NT2/D1 (cell line): Measurements from ENCODE around the gene ELMOD3.
"Not testable (repeated sequence)": the region's sequence is repeated elsewhere in the genome, so short reads cannot be mapped to it uniquely, and the experiment has no call there.

ENCODE experiments used
- DNase-seq: peaks from one replicate; pipeline ENCODE4 v3.0.0-alpha.2; 2011; ENCODE audit warnings: low read depth, low spot score
- H3K27me3 ChIP-seq: 2 replicates; pipeline ENCODE4 v1.6.0; 2011; ENCODE audit warnings: mild to moderate bottlenecking; ENCODE audit not compliant: insufficient read length, insufficient read depth
- H3K36me3 ChIP-seq: 2 replicates; pipeline ENCODE4 v1.6.1; 2011; ENCODE audit warnings: mild to moderate bottlenecking, low read length, mixed read lengths; ENCODE audit not compliant: insufficient read depth, insufficient read length
- H3K4me1 ChIP-seq: 2 replicates; pipeline ENCODE4 v1.5.1; 2011; ENCODE audit not compliant: insufficient read depth, insufficient read length
- H3K4me3 ChIP-seq: 2 replicates; pipeline ENCODE4 v1.5.1; 2011; ENCODE audit warnings: low read depth; ENCODE audit not compliant: insufficient read length
- H3K9ac ChIP-seq: 2 replicates; pipeline ENCODE4 v1.6.0; 2011; ENCODE audit warnings: low read depth; ENCODE audit not compliant: insufficient read length
- H3K9me3 ChIP-seq: 2 replicates; pipeline ENCODE4 v1.5.1; 2011; ENCODE audit warnings: mild to moderate bottlenecking, low read length; ENCODE audit not compliant: insufficient read depth
- SUZ12 ChIP-seq: IDR thresholded peaks from 2 replicates; pipeline ENCODE4 v1.6.1; 2011; ENCODE audit not compliant: insufficient read length, insufficient read depth; ENCODE audit errors: extremely low read depth
- YY1 ChIP-seq: IDR thresholded peaks from 2 replicates; pipeline ENCODE4 v1.6.1; 2011; ENCODE audit not compliant: insufficient read length, insufficient read depth
- ZNF274 ChIP-seq: IDR thresholded peaks from 2 replicates; pipeline ENCODE4 v1.6.1; 2011; ENCODE audit warnings: mild to moderate bottlenecking, low read depth, low read length

ELMOD3 gene

DNA sequence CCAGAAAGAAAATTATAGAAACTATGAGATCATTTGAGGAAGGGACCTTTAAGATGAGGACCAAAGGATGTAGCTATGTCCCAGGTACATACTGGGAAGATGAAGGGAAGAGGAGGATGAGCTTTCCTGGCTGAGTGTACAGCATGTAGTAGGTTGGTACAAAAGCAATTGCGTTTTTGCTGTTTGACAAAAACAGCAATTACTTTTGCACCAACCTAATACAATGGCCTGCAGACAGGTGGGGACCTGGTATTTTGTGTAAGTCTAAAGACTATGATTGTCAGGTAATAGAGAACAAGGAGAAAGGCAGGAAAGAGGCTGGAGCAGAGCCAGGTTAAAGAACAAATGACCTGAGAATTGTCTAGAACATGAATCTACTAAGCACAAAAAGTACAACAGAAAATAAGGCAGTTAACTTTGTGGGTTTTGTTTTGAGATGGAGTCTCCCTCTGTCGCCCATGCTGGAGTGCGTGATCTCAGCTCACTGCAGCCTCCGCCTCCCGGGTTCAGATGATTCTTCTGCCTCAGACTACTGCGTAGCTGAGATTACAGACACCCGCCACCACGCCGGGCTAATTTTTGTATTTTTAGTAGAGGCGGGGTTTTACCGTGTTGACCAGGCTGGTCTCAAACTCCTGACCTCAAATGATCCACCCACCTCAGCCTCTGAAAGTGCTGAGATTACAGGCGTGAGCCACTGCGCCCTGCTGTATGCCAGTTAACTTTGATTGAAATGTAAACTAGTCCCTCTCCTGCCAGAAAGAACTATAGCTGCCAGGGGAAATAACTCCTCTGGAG lies 23.5 kb upstream of the ELMOD3 start:
- peaks cover 12% of the 10 kb centered on the region for H3K36me3 ChIP-seq
- peak overlapping the region; percentile 18 for H3K9ac ChIP-seq
- H3K4me1 ChIP-seq: no peaks in the 10 kb centered on the region
- TF ChIP-seq ZNF274 (no peak), YY1 (no peak), SUZ12 (no peak)
- H3K27me3 ChIP-seq: no peaks in the 10 kb centered on the region
- H3K9me3 ChIP-seq: no peaks in the 10 kb centered on the region; the same call in 1 of the 2 replicates
- DNase-seq: no peak
- no peak overlapping the region for H3K4me3 ChIP-seq

DNA sequence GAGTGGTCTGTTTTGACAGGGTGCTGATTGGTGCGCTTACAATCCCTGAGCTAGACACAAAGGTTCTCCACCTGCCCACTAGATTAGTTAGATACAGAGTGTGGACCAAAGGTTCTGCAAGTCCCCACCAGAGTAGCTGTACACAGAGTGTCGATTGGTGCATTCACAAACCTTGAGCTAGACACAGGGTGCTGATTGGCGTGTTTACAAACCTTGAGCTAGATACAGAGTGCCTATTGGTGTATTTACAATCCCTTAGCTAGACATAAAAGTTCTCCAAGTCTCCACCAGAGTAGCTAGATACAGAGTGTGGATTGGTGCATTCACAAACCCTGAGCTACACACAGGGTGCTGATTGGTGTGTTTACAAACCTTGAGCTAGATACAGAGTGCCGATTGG lies 20.7 kb upstream of the ELMOD3 start:
- H3K4me1 ChIP-seq, H3K4me3 ChIP-seq, DNase-seq, H3K27me3 ChIP-seq, H3K36me3 ChIP-seq, H3K9me3 ChIP-seq, H3K9ac ChIP-seq: not testable (repeated sequence)

DNA sequence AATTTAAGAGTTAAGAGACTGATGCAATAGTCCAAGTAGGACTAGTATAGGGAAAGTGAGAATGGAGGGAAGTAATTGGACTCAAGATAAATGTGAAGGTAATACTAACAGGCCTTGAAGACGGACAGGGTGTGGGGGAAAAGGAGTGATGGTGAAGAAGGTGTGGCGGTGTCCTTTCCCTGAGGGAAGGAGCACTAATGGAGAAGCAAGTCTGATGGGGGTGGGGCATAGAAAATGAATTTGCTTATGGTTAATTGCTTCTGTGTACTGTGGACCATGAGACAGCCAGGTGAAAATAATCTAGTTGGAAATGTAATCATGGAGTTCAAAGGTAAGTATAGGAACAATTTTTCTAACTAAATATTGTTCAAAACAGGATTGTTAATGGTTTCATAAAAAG lies 19.6 kb upstream of the ELMOD3 start:
- TF ChIP-seq SUZ12: no peak
- no peak for TF ChIP-seq ZNF274
- no peak for TF ChIP-seq YY1
- no peaks in the 10 kb centered on the region for H3K27me3 ChIP-seq
- H3K9ac ChIP-seq: no peak overlapping the region
- no peaks in the 10 kb centered on the region for H3K36me3 ChIP-seq
- H3K9me3 ChIP-seq: no peaks in the 10 kb centered on the region; the same call in 1 of the 2 replicates
- no peaks in the 10 kb centered on the region for H3K4me1 ChIP-seq
- DNase-seq: no peak
- no peak overlapping the region for H3K4me3 ChIP-seq

DNA sequence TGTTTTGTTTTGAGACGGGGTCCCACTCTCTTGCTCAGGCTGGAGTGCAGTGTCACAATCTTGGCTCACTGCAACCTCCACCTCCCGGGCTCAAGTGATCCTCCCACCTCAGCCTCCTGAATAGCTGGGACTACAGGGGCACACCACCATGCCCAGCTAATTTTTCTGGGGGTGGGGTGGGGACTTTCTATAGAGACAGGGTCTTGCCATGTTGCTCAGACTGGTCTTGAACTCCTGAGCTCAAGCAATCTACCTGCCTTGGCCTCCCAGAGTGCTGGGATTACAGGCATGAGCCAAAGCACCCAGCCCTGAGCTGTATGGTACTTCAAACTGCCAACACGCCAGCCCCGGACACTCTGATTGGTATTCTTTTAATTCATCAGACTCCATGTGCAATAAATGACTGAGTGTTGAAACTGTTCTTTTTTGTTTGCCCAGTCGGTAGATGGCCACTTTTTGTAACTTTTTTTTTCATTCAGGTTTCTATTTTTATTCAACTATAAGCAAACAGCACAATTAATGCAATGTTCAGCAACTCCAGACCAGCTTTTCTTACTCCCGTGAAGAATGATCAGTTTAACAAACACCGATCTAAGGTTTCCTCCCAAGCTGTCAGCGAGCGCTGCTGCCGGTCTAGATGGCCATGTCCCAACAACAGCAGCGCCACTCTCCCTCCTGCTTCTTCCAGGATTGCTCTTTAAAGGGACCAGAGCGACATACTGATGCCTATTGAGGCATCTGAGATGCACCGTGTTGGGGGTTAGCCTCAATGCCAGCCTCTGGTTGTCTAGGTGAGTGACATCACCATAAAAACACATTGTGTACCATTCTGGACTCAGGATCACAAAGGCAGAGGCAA lies 14.3 kb upstream of the ELMOD3 start:
- Histone ChIP-seq H3K4me1 (no peaks in the 10 kb centered on the region), H3K4me3 (no peak overlapping the region)
- DNase-seq: no peak

DNA sequence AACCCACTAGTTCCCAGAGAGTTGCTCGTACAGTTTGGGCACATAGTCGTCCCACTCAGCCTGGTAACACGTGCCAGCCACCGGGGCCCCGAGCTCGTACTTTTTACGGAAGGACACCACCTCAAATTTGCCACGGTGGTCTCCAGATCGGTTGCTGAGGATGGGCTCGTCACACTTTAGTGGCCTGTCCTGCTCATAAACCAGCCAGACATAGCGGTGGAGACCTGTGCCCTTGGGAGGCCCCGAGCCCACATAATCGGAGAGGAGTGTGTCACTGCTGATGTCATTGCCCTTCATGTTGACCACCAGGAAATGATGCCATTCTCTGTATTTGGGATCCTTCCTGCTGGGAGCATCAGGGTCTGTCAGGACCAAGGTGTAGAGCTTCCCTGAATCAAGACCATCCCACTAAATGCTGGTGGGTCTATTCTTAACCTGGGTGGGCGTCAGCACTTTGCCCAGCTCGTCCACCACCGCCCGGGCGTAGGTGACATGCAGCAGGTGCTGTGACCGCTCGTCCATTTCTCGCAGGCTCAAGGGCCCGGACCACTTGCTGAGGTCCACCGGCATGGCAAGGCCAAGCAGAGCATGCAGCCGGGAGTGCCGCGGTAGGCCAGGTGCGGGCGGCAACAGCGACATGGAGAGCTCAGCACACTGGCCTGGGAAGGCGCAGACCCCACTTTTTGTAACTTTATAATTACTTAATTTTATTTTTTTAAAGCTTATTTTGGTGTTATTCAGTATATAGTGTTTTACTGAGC lies 13.1 kb upstream of the ELMOD3 start:
- peaks cover 19% of the 10 kb centered on the region for H3K36me3 ChIP-seq
- no peak for TF ChIP-seq YY1
- TF ChIP-seq ZNF274: no peak
- no peak for TF ChIP-seq SUZ12
- H3K4me1 ChIP-seq: no peaks in the 10 kb centered on the region
- no peak for DNase-seq
- no peak overlapping the region for H3K4me3 ChIP-seq
- no peaks in the 10 kb centered on the region for H3K27me3 ChIP-seq
- no peaks in the 10 kb centered on the region for H3K9me3 ChIP-seq
- H3K9ac ChIP-seq: no peak overlapping the region

More for the DNA sequence above, 14.3 kb upstream of the ELMOD3 start:
- Histone ChIP-seq H3K9ac (no peak overlapping the region), H3K36me3 (peaks cover 7% of the 10 kb centered on the region), H3K9me3 (no peaks in the 10 kb centered on the region), H3K27me3 (no peaks in the 10 kb centered on the region)
- TF ChIP-seq SUZ12 (no peak), ZNF274 (no peak), YY1 (no peak)

DNA sequence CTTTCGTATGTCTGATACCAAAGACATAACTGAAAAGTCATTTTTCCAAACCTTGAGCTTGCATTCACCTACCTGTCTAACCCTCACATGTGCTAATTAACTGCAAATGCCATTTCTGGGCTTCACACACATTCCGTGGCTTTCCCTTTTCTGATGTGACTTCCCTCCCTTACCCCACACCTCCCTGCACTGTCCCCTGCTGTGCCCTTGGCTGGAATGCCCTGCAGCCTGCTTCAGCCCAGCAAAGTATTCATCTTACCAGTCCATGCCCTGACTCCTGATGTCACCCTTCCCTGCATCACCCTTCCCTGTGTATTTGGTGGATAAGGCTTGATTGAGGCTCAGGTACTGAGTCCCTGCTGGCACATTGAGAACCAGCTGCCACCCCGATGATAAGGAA lies 12.4 kb upstream of the ELMOD3 start:
- no peaks in the 10 kb centered on the region for H3K4me1 ChIP-seq
- TF ChIP-seq ZNF274 (no peak), YY1 (no peak), SUZ12 (no peak)
- no peaks in the 10 kb centered on the region for H3K27me3 ChIP-seq
- peaks cover 25% of the 10 kb centered on the region for H3K36me3 ChIP-seq
- H3K4me3 ChIP-seq: no peak overlapping the region
- no peak overlapping the region for H3K9ac ChIP-seq
- DNase-seq: no peak
- H3K9me3 ChIP-seq: no peaks in the 10 kb centered on the region

DNA sequence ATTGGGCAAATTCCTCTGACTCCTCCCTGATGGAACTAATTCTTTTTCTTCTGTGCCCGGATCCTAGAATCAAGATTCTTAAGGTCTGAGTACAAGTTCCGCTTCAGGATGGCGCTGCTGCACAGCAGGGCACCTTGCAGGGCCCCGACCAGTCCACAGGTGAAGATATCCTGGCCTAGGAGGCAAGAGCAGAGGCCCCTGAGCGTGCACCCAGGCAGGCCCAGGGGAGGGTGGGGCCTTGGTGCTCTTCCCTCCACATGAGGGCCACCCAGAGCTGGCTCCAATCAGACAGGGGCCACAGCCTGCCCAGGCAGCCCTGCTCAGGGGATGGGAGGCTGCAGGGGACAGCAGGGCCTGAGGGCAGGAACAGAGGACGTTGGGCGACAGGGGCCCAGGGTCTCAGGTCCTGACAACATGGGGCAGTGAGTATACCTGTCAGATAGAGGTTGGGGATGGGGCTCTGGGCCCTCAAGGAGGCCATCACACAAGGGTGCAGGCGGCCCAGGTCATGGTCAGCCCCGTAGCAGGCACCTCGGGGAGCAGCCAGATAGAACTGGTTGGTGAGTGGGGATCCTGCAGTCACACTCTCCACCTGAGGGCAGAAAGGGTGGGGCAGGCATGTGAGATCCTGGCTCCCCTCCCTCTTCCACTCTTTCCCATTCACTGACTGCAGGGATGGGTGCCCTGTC lies 11.2 kb upstream of the ELMOD3 start:
- DNase-seq, H3K4me1 ChIP-seq, H3K27me3 ChIP-seq, H3K9ac ChIP-seq, H3K9me3 ChIP-seq, H3K4me3 ChIP-seq: not testable (repeated sequence)
- H3K36me3 ChIP-seq: peaks cover 32% of the 10 kb centered on the region
